HCT116 (cell line): Measurements from ENCODE around the gene NSRP1.

Experiments
- CTCF ChIP-seq, 3 experiments: fragments of 200-600 bp in 1 of 3; sonication (generic) in 1 of 3; IDR thresholded peaks in 2 of 3; conservative IDR thresholded peaks in 1 of 3; 2 replicates each; pipeline ENCODE4 v1.5.1; 2012 to 2017; ENCODE audit warnings: low read depth in 2 of 3, low read length in 2 of 3, antibody characterized with exemption in 1 of 3, borderline replicate concordance in 1 of 3, control low read depth in 1 of 3, mild to moderate bottlenecking in 1 of 3, mixed read lengths in 1 of 3, mixed run types in 1 of 3, moderate library complexity in 1 of 3; ENCODE audit not compliant: insufficient read depth in 1 of 3
- EZH2 ChIP-seq: fragments of 200-600 bp; sonication (generic); IDR thresholded peaks from 2 replicates; pipeline ENCODE4 v1.6.1; 2017; ENCODE audit warnings: antibody characterized with exemption, mixed run types
- JUND ChIP-seq: IDR thresholded peaks from 2 replicates; pipeline ENCODE4 v1.6.1; 2012
- MAX ChIP-seq: IDR thresholded peaks from 2 replicates; pipeline ENCODE4 v1.6.1; 2012
- REST ChIP-seq: IDR thresholded peaks from 2 replicates; pipeline ENCODE4 v1.6.1; 2012; ENCODE audit warnings: low read depth
- SIN3A ChIP-seq: IDR thresholded peaks from 2 replicates; pipeline ENCODE4 v1.6.1; 2012; ENCODE audit warnings: low read depth
- YY1 ChIP-seq: IDR thresholded peaks from 2 replicates; pipeline ENCODE4 v1.6.1; 2011; ENCODE audit warnings: low read length, low read depth, moderate library complexity, mild to moderate bottlenecking; ENCODE audit not compliant: insufficient replicate concordance; ENCODE audit errors: extremely low read depth

GRCh38 chr17:30210901-30211300 lies 94.3 kb downstream of the NSRP1 start:
- no peak for TF ChIP-seq REST
- TF ChIP-seq SIN3A: no peak
- no peak for TF ChIP-seq CTCF (IDR thresholded peaks at IDR 0.05 in 2 of 3, conservative IDR thresholded peaks at IDR 0.05 in 1 of 3; ENCODE audit: borderline replicate concordance in 1 of 3, insufficient read depth in 1 of 3, low read depth in 2 of 3, low read length in 2 of 3)
- no peak for TF ChIP-seq MAX
- no peak for TF ChIP-seq EZH2
- TF ChIP-seq YY1: no peak
- no peak for TF ChIP-seq JUND
